Tibial artery (tissue), 4 donors: ENCODE data around the gene PCSK9.

Experiments used
- DNase-seq, 2 donors: peaks; one replicate each; pipeline ENCODE4 v3.0.0-alpha.2; 2019
- H3K27ac ChIP-seq, 2 donors: fragments of 200-600 bp; sonication (generic) in 1 of 2; 1 replicate in 1 of 2; 2 replicates in 1 of 2; pipeline ENCODE4 v1.5.1; 2018 to 2019; ENCODE audit warnings: mild to moderate bottlenecking in 1 of 2
- H3K27me3 ChIP-seq, 2 donors: fragments of 200-600 bp; sonication (generic) in 1 of 2; one replicate each; pipeline versions ENCODE4 v1.5.1 to v1.6.0; 2016 to 2019
- H3K36me3 ChIP-seq, 3 donors: fragments of 200-600 bp; sonication (generic) in 2 of 3; one replicate each; pipeline ENCODE4 v1.5.1; 2016 to 2019; ENCODE audit warnings: mild to moderate bottlenecking in 2 of 3
- H3K4me1 ChIP-seq, 4 donors: fragments of 200-600 bp; sonication (generic) in 2 of 4; 1 replicate in 3 of 4; 2 replicates in 1 of 4; pipeline ENCODE4 v1.5.1; 2016 to 2019
- H3K4me3 ChIP-seq, 2 donors: fragments of 200-600 bp; sonication (generic) in 1 of 2; 1 replicate in 1 of 2; 2 replicates in 1 of 2; pipeline ENCODE4 v1.5.1; 2018 to 2019; ENCODE audit warnings: mild to moderate bottlenecking in 2 of 2
- H3K9me3 ChIP-seq, 3 donors: fragments of 200-600 bp; sonication (generic) in 1 of 3; one replicate each; pipeline ENCODE4 v1.5.1; 2016 to 2019
- intact Hi-C: fragments of 100-400 bp; cut with DNase I; formaldehyde crosslinking; loops from one replicate; pipeline ENCODE4 v1.15.0; 2023; ENCODE audit warnings: low total_unique reads
- TF ChIP-seq, protein P1 (sequence below), 2 experiments: fragments of 200-600 bp in 1 of 2; fragments of 450-650 bp in 1 of 2; IDR thresholded peaks; one replicate each; pipeline ENCODE4 v1.5.1; 2017 to 2019; ENCODE audit warnings: antibody characterized with exemption in 2 of 2, mild to moderate bottlenecking in 1 of 2, moderate library complexity in 1 of 2

Gene PCSK9

DNA sequence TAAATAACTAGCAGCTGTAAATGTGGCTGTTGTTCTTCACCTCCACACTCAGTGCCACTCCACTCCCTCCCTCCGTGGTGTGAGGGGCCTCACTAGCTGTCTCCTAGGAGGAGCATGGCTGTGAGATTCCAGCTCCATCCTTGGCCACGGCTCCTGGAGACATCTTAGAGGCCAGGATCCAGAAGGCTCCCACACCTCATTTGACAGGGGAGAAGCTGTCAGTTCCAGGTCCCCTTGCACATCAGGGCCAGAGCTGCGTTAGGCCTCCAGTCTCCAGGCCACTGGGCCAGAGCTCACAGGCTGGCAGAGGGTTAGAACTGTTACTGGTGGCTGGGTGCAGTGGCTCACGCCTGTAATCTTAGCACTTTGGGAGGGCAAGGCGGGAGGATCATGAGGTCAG is 15.0 kb downstream of the PCSK9 start:
- TF ChIP-seq, protein P1, sequence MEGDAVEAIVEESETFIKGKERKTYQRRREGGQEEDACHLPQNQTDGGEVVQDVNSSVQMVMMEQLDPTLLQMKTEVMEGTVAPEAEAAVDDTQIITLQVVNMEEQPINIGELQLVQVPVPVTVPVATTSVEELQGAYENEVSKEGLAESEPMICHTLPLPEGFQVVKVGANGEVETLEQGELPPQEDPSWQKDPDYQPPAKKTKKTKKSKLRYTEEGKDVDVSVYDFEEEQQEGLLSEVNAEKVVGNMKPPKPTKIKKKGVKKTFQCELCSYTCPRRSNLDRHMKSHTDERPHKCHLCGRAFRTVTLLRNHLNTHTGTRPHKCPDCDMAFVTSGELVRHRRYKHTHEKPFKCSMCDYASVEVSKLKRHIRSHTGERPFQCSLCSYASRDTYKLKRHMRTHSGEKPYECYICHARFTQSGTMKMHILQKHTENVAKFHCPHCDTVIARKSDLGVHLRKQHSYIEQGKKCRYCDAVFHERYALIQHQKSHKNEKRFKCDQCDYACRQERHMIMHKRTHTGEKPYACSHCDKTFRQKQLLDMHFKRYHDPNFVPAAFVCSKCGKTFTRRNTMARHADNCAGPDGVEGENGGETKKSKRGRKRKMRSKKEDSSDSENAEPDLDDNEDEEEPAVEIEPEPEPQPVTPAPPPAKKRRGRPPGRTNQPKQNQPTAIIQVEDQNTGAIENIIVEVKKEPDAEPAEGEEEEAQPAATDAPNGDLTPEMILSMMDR (IDR thresholded peaks at IDR 0.05) = no peak
- peak in 1 of 2 donors; percentile 47 for DNase-seq
- intact Hi-C loops = no loop called here

GRCh38 chr1:55055084-55055882 is 15.9 kb downstream of the PCSK9 start:
- Histone ChIP-seq H3K9me3 (no peaks in the 10 kb centered on the region), H3K36me3 (no peaks in the 10 kb centered on the region), H3K4me3 (no peak overlapping the region), H3K4me1 (no peaks in the 10 kb centered on the region), H3K27ac (no peak overlapping the region), H3K27me3 (no peaks in the 10 kb centered on the region)
- intact Hi-C loops = no loop called here
- TF ChIP-seq, protein P1 (IDR thresholded peaks at IDR 0.05) = no peak
- peak in 1 of 2 donors; percentile 47 for DNase-seq

More for the DNA sequence above, 15.0 kb downstream of the PCSK9 start:
- Histone ChIP-seq H3K27me3 (no peaks in the 10 kb centered on the region), H3K27ac (no peak overlapping the region), H3K4me3 (no peak overlapping the region), H3K4me1 (no peaks in the 10 kb centered on the region), H3K36me3 (no peaks in the 10 kb centered on the region), H3K9me3 (no peaks in the 10 kb centered on the region)

DNA sequence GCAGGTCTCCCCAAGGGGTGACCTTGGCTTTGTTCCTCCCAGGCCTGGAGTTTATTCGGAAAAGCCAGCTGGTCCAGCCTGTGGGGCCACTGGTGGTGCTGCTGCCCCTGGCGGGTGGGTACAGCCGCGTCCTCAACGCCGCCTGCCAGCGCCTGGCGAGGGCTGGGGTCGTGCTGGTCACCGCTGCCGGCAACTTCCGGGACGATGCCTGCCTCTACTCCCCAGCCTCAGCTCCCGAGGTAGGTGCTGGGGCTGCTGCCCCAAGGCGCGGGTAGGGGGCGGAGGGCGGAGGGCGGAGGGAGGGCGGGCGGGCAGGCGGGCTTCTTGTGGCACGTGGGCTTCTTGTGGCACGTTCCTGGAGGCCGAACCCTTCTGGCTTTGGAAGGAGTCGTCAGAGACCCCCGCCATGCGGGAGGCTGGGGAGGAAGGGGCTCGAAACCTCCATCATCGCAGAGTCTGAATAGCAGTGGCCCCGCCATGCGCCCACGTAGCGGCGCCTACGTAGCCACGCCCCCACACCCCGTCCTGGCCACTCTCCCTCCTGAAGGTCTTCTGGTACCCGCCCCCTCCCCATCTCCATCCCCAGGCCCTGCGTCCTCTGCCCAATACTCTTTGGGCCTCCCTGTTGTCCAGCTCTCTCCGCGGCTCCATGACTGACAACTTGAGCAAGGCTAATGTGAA is 16.7 kb downstream of the PCSK9 start:
- Histone ChIP-seq H3K9me3 (no peaks in the 10 kb centered on the region), H3K27me3 (no peaks in the 10 kb centered on the region), H3K4me1 (peaks cover 0 to 4% (median 0%) of the 10 kb centered on the region in 4 donors), H3K4me3 (no peak overlapping the region), H3K36me3 (no peaks in the 10 kb centered on the region), H3K27ac (no peak overlapping the region)
- TF ChIP-seq, protein P1 (IDR thresholded peaks at IDR 0.05) = no peak
- DNase-seq = peak in 1 of 2 donors; percentile 63
- intact Hi-C loops = no loop called here

- intact Hi-C loops = no loop called here
- TF ChIP-seq, protein P1 (IDR thresholded peaks at IDR 0.05) = no peak
- peaks cover 0 to 9% (median 0%) of the 10 kb centered on the region in 4 donors for H3K4me1 ChIP-seq
- no peak overlapping the region for H3K4me3 ChIP-seq
- no peak overlapping the region for H3K27ac ChIP-seq
- DNase-seq = peak in 1 of 2 donors; percentile 55
- H3K36me3 ChIP-seq = no peaks in the 10 kb centered on the region
- no peaks in the 10 kb centered on the region for H3K27me3 ChIP-seq
- no peaks in the 10 kb centered on the region for H3K9me3 ChIP-seq
Observed at GRCh38 chr1:55056632-55056992, 17.3 kb downstream of the PCSK9 start.

DNA sequence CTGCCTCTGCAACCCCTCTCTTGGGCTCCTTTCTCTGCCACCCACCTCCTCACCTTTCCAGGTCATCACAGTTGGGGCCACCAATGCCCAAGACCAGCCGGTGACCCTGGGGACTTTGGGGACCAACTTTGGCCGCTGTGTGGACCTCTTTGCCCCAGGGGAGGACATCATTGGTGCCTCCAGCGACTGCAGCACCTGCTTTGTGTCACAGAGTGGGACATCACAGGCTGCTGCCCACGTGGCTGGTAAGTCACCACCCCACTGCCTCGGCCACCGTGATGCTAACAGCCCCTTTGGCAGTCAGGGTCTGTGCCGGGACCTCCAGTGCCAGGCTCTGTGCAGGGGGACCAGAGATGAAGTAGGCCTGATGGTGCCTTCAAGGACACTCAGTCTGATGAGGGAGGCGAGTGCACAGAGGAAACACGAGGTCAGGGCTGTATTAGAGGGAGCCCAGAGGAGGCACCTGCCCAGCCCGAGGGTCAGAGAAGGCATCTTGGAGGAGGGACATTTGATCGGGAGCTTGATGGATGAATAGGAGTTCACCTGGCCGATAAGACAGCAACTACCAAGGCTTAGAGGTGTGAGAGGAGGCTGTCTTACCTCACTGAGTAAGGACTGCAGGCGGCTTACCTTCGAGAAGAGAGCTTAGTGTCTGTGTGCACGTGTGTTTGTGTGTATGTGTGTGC is 18.1 kb downstream of the PCSK9 start:
- TF ChIP-seq, protein P1 (IDR thresholded peaks at IDR 0.05) = no peak
- Histone ChIP-seq H3K27ac (no peak overlapping the region), H3K36me3 (no peaks in the 10 kb centered on the region), H3K4me1 (peaks cover 0 to 17% (median 4%) of the 10 kb centered on the region in 4 donors), H3K9me3 (no peaks in the 10 kb centered on the region), H3K27me3 (no peaks in the 10 kb centered on the region), H3K4me3 (no peak overlapping the region)
- no peak for DNase-seq
- intact Hi-C loops = no loop called here
